GM23338 (cell line): ENCODE data around the gene ANKS1B. TPM values are rescaled to one million over a fixed set of nuclear protein-coding genes. Genes with fewer than 3 reads are reported as not detected.

Experiments used
- ATAC-seq: fragments of 200-7000 bp; cut with Tn5 transposase; 3 replicates; pipeline ENCODE4 v1.9.1; 2020
- DNase-seq: peaks from one replicate; pipeline ENCODE4 v3.0.0-alpha.2; 2015; ENCODE audit warnings: low spot score
- H2AFZ ChIP-seq: fragments of 200-600 bp; sonication (generic); 2 replicates; pipeline ENCODE4 v1.8.0; 2016; ENCODE audit warnings: antibody characterized with exemption, mild to moderate bottlenecking, moderate library complexity
- H3F3A ChIP-seq: fragments of 200-600 bp; sonication (generic); replicated peaks from 2 replicates; pipeline ENCODE4 v1.8.0; 2017; ENCODE audit warnings: antibody characterized with exemption, mixed run types, low read depth
- H3K27ac ChIP-seq: fragments of 200-600 bp; sonication (generic); 2 replicates; pipeline ENCODE4 v1.6.1; 2016; ENCODE audit warnings: low read depth
- H3K27me3 ChIP-seq: fragments of 200-600 bp; sonication (generic); 2 replicates; pipeline ENCODE4 v1.8.0; 2016; ENCODE audit warnings: mild to moderate bottlenecking, mixed run types, moderate library complexity; ENCODE audit not compliant: insufficient read depth
- H3K36me3 ChIP-seq: fragments of 200-600 bp; sonication (generic); 2 replicates; pipeline ENCODE4 v1.8.0; 2016; ENCODE audit warnings: mild to moderate bottlenecking; ENCODE audit not compliant: insufficient read depth
- H3K4me1 ChIP-seq: fragments of 200-600 bp; sonication (generic); 2 replicates; pipeline ENCODE4 v1.8.0; 2016; ENCODE audit warnings: mild to moderate bottlenecking, moderate library complexity; ENCODE audit not compliant: insufficient read depth
- H3K4me2 ChIP-seq: fragments of 200-600 bp; sonication (generic); 2 replicates; pipeline ENCODE4 v1.7.1; 2017; ENCODE audit warnings: mixed run types
- H3K4me3 ChIP-seq: fragments of 200-600 bp; sonication (generic); 2 replicates; pipeline ENCODE4 v1.6.1; 2016; ENCODE audit warnings: mixed run types
- H3K79me2 ChIP-seq: fragments of 200-600 bp; sonication (generic); replicated peaks from 2 replicates; pipeline ENCODE4 v1.8.0; 2017; ENCODE audit warnings: mild to moderate bottlenecking; ENCODE audit not compliant: insufficient read depth
- H3K9me2 ChIP-seq: fragments of 200-600 bp; sonication (generic); 2 replicates; pipeline ENCODE4 v1.8.0; 2017; ENCODE audit not compliant: insufficient read depth
- H4K20me1 ChIP-seq: fragments of 200-600 bp; sonication (generic); replicated peaks from 2 replicates; pipeline ENCODE4 v1.8.0; 2017; ENCODE audit warnings: mild to moderate bottlenecking; ENCODE audit not compliant: insufficient read depth
- H3K27ac Mint-ChIP-seq: 2 replicates; pipeline ENCODE4 v1.8.0; 2020; ENCODE audit warnings: inconsistent platforms, mild to moderate bottlenecking, moderate library complexity, mixed read lengths
- H3K27me3 Mint-ChIP-seq: 3 replicates; pipeline ENCODE4 v1.8.0; 2022; ENCODE audit warnings: low read depth, mild to moderate bottlenecking, moderate library complexity, mixed read lengths, inconsistent platforms; ENCODE audit not compliant: insufficient read depth, poor library complexity
- H3K36me3 Mint-ChIP-seq: 3 replicates; pipeline ENCODE4 v1.8.0; 2021; ENCODE audit warnings: low read depth, mild to moderate bottlenecking, inconsistent platforms, moderate library complexity, mixed read lengths
- H3K4me1 Mint-ChIP-seq: 3 replicates; pipeline ENCODE4 v1.8.0; 2020; ENCODE audit warnings: mild to moderate bottlenecking, inconsistent platforms, mixed read lengths
- H3K4me3 Mint-ChIP-seq: 3 replicates; pipeline ENCODE4 v1.8.0; 2021; ENCODE audit warnings: moderate library complexity, mild to moderate bottlenecking, inconsistent platforms, mixed read lengths
- H3K9me3 Mint-ChIP-seq: 3 replicates; pipeline ENCODE4 v1.8.0; 2020; ENCODE audit warnings: moderate library complexity, mild to moderate bottlenecking, inconsistent platforms, mixed read lengths
- CREB1 ChIP-seq: fragments of 250-450 bp; sonication (Bioruptor Pico); IDR thresholded peaks from 2 replicates; pipeline ENCODE4 v1.5.0; 2020; ENCODE audit warnings: low read depth, mild to moderate bottlenecking, moderate library complexity
- CTCF ChIP-seq, 2 experiments: fragments of 200-600 bp in 1 of 2; sonication (generic) in 1 of 2; conservative IDR thresholded peaks; 2 replicates each; pipeline versions ENCODE4 v1.5.1 to v1.6.1; 2016 to 2017; ENCODE audit warnings: antibody characterized with exemption in 2 of 2, low read depth in 2 of 2, mild to moderate bottlenecking in 2 of 2, moderate library complexity in 1 of 2
- ETS1 ChIP-seq: IDR thresholded peaks from 2 replicates; pipeline ENCODE4 v1.6.1; 2016; ENCODE audit warnings: antibody characterized with exemption
- EZH2 ChIP-seq: fragments of 200-600 bp; sonication (generic); IDR thresholded peaks from one replicate; pipeline ENCODE4 v1.8.0; 2017; ENCODE audit warnings: antibody characterized with exemption, mild to moderate bottlenecking, low read depth; ENCODE audit not compliant: unreplicated experiment
- EZH2phosphoT487 ChIP-seq: fragments of 200-600 bp; sonication (generic); IDR thresholded peaks from one replicate; pipeline ENCODE4 v1.8.1; 2018; ENCODE audit warnings: antibody characterized with exemption; ENCODE audit not compliant: unreplicated experiment
- JUNB ChIP-seq: IDR thresholded peaks from one replicate; pipeline ENCODE4 v1.6.1; 2016; ENCODE audit warnings: antibody characterized with exemption; ENCODE audit not compliant: unreplicated experiment
- NANOG ChIP-seq: IDR thresholded peaks from 2 replicates; pipeline ENCODE4 v1.6.1; 2016; ENCODE audit warnings: antibody characterized with exemption, borderline replicate concordance
- POLR2AphosphoS5 ChIP-seq: IDR thresholded peaks from 2 replicates; pipeline ENCODE4 v1.6.1; 2016; ENCODE audit warnings: antibody characterized with exemption, low read depth
- STAT1 ChIP-seq: IDR thresholded peaks from one replicate; pipeline ENCODE4 v1.6.1; 2016; ENCODE audit warnings: antibody characterized with exemption; ENCODE audit not compliant: unreplicated experiment
- ZNF114 ChIP-seq: fragments of 250-450 bp; sonication (Bioruptor Pico); IDR thresholded peaks from 2 replicates; pipeline ENCODE4 v1.5.0; 2020; ENCODE audit warnings: mild to moderate bottlenecking, moderate library complexity
- ZNF331 ChIP-seq: fragments of 250-450 bp; sonication (Bioruptor Pico); IDR thresholded peaks from 2 replicates; pipeline ENCODE4 v1.5.0; 2020; ENCODE audit warnings: low read depth, mild to moderate bottlenecking, moderate library complexity
- polyA plus RNA-seq: library from polyadenylated mRNA; unstranded; fragments of >200 nt; fragmentation: Nextera tagmentation; extraction: Ambion mirVana; gene quantifications from 2 replicates; pipeline ENCODE4 v1.2.1, GENCODE V29; 2016
- total RNA-seq: library from RNA; depleted of rRNA; stranded (reverse); fragments of >200 nt; shearing (Covaris generic); gene quantifications from 2 replicates; pipeline ENCODE4 v1.2.3, GENCODE V29; 2014

ANKS1B gene
- total and polyA plus RNA-seq, 2 experiments from 2014 or later = 4.3 to 5.8 TPM

GRCh38 chr12:99393763-99394162 is 591.0 kb downstream of the ANKS1B start:
- H2AFZ ChIP-seq = no peak overlapping the region
- H3F3A ChIP-seq = no peaks in the 10 kb centered on the region
- H3K4me3 Mint-ChIP-seq = no peak overlapping the region
- DNase-seq (no peak), ATAC-seq (no peak)
- no peaks in the 10 kb centered on the region for H4K20me1 ChIP-seq
- H3K9me2 ChIP-seq = no peaks in the 10 kb centered on the region
- H3K4me3 ChIP-seq = no peak overlapping the region
- peaks cover 6% of the 10 kb centered on the region for H3K4me1 Mint-ChIP-seq
- H3K27me3 ChIP-seq = no peaks in the 10 kb centered on the region
- H3K36me3 Mint-ChIP-seq = no peaks in the 10 kb centered on the region
- H3K9me3 Mint-ChIP-seq = no peaks in the 10 kb centered on the region
- no peak overlapping the region for H3K27ac Mint-ChIP-seq
- H3K27ac ChIP-seq = no peak overlapping the region
- no peaks in the 10 kb centered on the region for H3K36me3 ChIP-seq
- peaks cover under 1% of the 10 kb centered on the region for H3K27me3 Mint-ChIP-seq
- H3K4me2 ChIP-seq = no peak overlapping the region
- H3K4me1 ChIP-seq = no peaks in the 10 kb centered on the region; the same call in 1 of the 2 replicates
- no peaks in the 10 kb centered on the region for H3K79me2 ChIP-seq
- TF ChIP-seq POLR2AphosphoS5 (no peak), JUNB (no peak), NANOG (no peak), ETS1 (no peak), EZH2phosphoT487 (no peak)

GRCh38 chr12:99392091-99392850 is 592.5 kb downstream of the ANKS1B start:
- H3K4me3 ChIP-seq = no peak overlapping the region
- no peaks in the 10 kb centered on the region for H3K79me2 ChIP-seq
- H3K27ac ChIP-seq = no peak overlapping the region
- no peaks in the 10 kb centered on the region for H4K20me1 ChIP-seq
- DNase-seq (no peak), ATAC-seq (no peak)
- no peaks in the 10 kb centered on the region for H3K36me3 Mint-ChIP-seq
- no peak overlapping the region for H3K4me2 ChIP-seq
- H3K9me2 ChIP-seq = no peaks in the 10 kb centered on the region
- H3K27me3 Mint-ChIP-seq = peaks cover 3% of the 10 kb centered on the region
- no peaks in the 10 kb centered on the region for H3F3A ChIP-seq
- H3K4me3 Mint-ChIP-seq = no peak overlapping the region
- no peaks in the 10 kb centered on the region for H3K36me3 ChIP-seq
- peaks cover 6% of the 10 kb centered on the region for H3K4me1 Mint-ChIP-seq
- no peak overlapping the region for H2AFZ ChIP-seq
- no peaks in the 10 kb centered on the region for H3K9me3 Mint-ChIP-seq
- H3K4me1 ChIP-seq = no peaks in the 10 kb centered on the region; the same call in 1 of the 2 replicates
- H3K27ac Mint-ChIP-seq = no peak overlapping the region
- H3K27me3 ChIP-seq = no peaks in the 10 kb centered on the region
- no peak for TF ChIP-seq JUNB
- TF ChIP-seq ZNF114 (CRISPR knock-in tag) = no peak
- TF ChIP-seq ETS1 = no peak
- no peak for TF ChIP-seq EZH2phosphoT487
- TF ChIP-seq STAT1 = no peak
- TF ChIP-seq EZH2 = no peak
- no peak for TF ChIP-seq CREB1 (CRISPR knock-in tag)
- TF ChIP-seq CTCF (conservative IDR thresholded peaks at IDR 0.05; ENCODE audit: low read depth in 2 of 2) = no peak
- TF ChIP-seq ZNF331 (CRISPR knock-in tag) = no peak
